ENCODE measurements around the gene SNRNP35. TPM values are rescaled to one million over a fixed set of nuclear protein-coding genes. Genes with fewer than 3 reads are reported as not detected.
A peak's percentile ranks its signal among the peaks of the same experiment; 100 is the strongest.
"Not testable (repeated sequence)": the region's sequence is repeated elsewhere in the genome, so short reads cannot be mapped to it uniquely, and the experiment has no call there.

Gene SNRNP35, protein sequence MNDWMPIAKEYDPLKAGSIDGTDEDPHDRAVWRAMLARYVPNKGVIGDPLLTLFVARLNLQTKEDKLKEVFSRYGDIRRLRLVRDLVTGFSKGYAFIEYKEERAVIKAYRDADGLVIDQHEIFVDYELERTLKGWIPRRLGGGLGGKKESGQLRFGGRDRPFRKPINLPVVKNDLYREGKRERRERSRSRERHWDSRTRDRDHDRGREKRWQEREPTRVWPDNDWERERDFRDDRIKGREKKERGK
- total RNA-seq (2014; rRNA removed; shearing (Covaris generic); ENCODE audit: low replicate concordance): 8.2 and 19.4 TPM in 2 replicates

DNA sequence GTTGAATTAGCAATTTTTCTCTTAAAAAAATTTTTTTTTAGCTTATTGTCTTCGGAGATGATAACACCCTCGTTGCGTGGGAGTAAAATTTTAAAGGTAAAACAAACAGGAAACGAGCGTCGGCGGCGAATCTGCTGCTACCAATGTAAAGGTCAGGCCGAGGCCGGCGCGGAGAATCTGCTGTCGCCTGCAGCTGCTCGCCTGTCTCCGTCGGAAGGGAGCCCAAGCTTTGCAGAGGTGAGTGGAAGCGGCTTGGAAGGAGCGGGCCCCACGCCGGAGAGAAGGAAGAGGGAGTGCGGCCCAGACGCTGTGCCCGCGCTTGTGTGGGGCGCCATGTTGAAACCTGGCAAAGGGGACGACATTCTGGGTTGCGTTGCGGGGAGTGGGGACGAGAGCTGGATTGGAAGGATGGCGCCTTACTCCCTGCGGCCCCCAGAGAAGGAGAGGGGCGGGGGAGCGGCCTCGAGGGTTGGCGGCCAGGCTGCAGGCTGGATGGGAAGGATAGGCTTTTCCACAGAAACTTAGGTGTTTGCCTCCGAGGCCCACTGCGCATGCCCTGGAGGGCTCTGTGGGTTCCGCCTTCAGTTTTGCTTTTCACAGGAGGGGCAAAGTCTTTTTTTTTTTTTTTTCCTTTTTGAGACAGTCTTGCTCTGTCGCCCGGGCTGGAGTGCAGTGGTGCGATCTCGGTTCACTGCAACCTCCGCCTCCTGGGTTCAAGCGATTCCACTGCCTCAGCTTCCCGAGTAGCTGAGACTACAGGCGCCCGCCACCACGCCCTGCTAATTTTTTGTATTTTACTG, at the start of gene SNRNP35:
TSS of gene SNRNP35 (plus strand) at position 160 of the 800 bp plus-strand sequence. CDS start 7,402 bp downstream, outside the sequence.
- in situ Hi-C loops (cut with HindIII; ENCODE audit: low pct_unique_long_range_greater_than_20kb, low sequenced_read_pairs): no loop called here
- DNase-seq (ENCODE audit: low read depth): peak; percentile 88

DNA sequence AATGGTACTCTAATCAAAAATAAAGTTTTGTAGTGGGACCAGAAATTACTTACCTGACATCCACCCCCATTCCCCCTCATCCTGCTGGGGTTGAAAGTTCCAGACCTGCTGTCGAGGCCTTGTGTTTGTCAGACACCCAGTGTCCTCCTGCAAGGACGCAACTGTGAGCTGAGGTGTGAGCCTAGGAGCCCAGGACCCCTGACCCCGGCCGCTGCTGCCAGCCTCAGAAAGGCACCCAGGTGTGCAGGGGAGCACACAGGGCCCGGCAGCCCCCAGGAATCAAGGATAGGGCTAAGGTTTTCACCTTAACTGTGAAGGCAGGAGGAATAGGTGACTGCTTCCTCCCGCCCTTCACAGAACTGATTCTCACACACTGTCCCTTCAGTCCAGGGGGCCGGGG, 49.3 kb upstream of the SNRNP35 start:
- DNase-seq (ENCODE audit: low read depth); in situ Hi-C loops (cut with HindIII; ENCODE audit: low pct_unique_long_range_greater_than_20kb, low sequenced_read_pairs): not testable (repeated sequence)

DNA sequence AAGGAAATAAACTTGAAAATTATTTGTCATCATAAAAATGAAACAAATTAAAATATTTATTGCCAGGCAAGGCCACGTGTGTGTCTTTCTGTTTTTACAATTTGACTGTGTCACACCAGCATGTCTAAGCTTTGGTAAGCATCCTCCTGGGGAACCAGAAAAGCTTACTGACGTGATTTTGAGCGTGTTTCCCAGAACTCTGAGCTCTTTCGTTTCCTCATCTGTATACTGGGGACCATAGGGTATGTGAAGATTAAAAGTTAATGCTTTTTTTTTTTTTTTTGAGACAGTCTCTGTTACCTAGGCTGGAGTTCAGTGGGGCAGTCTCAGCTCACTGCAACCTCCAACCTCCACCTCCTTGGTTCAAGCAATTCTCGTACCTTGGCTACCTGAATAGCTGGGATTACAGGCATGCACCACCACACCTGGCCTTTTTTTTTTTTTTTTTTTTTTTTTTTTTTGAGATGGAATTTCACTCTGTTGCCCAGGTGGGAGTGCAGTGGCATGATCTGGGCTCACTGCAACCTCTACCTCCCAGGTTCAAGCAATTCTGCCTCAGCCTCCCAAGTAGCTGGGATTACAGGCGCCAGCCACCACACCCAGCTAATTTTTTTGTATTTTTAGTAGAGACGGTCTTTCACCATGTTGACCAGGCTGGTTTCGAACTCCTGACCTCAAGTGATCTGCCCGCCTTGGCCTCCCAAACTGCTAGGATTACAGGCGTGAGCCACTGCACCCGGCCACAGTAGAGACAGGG, 48.5 kb upstream of the SNRNP35 start:
- DNase-seq (ENCODE audit: low read depth); in situ Hi-C loops (cut with HindIII; ENCODE audit: low pct_unique_long_range_greater_than_20kb, low sequenced_read_pairs): not testable (repeated sequence)

DNA sequence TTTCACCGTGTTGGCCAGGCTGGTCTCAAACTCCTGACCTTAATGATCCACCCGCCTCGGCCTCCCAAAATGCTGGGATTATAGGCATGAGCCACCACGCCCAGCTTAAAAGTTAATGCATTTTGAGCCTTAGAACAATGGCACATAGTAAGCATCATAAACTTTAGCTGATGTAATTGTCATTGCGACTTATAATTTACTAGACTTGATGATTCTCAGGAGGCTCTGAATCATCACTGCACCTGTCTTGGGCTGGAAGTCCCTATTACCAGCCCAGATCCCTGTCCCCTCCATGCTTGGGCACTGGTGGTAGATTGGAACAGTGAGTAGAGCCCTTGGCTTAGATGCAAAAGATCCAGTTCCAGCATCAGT, 47.9 kb upstream of the SNRNP35 start:
- peak; percentile 23 for DNase-seq (ENCODE audit: low read depth)
- in situ Hi-C loops (cut with HindIII; ENCODE audit: low pct_unique_long_range_greater_than_20kb, low sequenced_read_pairs): no loop called here

DNA sequence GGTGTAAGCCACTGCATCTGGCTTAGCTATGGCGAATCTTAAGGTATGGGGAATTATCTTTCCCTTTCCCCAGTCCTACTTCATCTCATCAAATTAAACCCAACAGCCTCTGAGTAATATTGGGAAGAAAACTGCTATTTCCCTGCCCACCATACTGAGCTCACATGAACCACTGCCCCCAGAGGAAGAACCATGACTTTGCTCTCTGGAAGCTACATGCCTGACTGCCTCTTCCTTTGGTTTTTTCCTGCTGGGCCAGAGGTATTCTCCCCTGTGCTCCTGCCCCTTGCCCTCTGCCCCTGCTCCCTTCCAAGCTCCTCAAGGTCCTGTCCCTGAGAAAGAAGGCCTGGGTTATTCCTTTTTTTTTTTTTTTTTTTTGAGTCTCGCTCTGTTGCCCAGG, 36.6 kb upstream of the SNRNP35 start:
- no peak for DNase-seq (ENCODE audit: low read depth)
- in situ Hi-C loops (cut with HindIII; ENCODE audit: low pct_unique_long_range_greater_than_20kb, low sequenced_read_pairs): no loop called here

DNA sequence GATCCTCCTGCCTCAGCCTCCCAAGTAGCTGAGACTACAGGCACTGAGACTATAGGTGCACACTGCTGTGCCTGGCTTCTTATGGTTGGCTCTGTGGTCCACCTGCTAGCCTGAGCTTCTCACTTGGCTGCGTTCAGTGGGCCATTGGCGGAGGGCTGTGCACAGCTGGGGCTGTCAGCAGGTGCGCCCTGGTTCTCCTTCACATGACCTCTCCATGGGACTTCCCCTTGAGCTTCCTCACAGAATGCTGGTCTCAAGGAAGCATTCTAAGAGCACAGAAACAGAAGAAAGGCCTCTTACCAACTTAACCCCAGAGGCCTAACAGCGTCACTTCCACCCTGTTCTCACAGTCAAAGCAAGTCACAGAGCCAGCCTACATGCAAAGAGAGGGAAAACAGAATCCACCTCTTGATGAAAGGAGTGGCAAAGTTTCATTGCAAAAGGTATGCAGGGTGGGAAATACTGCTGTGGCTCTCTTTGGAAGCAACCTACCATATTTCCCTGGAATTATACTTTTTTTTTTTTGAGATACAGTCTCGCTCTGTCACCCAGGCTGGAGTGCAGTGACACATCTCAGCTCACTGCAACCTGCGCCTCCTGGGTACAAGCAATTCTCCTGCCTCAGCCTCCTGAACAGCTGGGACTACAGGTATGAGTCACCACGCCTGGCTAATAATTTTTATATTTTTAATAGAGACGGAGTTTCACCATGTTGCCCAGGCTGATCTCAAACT, 30.7 kb upstream of the SNRNP35 start:
- in situ Hi-C loops (cut with HindIII; ENCODE audit: low pct_unique_long_range_greater_than_20kb, low sequenced_read_pairs): no loop called here
- no peak for DNase-seq (ENCODE audit: low read depth)

DNA sequence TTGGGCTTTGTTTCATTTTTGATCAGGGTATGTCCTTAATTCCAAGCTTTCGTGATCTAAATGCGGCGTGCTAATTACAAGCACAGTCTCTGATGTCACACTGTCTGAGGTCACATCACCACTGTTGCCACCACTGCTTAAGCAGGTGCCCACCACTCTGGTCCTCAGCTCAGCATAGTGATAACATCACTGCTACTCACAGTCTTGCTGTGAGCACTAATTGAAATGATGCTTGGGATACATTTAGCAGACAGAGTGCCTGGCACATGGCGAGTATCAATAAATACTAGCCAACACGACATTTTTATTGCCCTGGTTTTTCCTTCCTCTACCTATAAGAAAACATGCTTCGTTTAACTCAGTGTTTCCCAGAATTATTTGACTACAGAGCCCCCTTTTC, 29.3 kb upstream of the SNRNP35 start:
- DNase-seq (ENCODE audit: low read depth): no peak
- in situ Hi-C loops (cut with HindIII; ENCODE audit: low pct_unique_long_range_greater_than_20kb, low sequenced_read_pairs): no loop called here

DNA sequence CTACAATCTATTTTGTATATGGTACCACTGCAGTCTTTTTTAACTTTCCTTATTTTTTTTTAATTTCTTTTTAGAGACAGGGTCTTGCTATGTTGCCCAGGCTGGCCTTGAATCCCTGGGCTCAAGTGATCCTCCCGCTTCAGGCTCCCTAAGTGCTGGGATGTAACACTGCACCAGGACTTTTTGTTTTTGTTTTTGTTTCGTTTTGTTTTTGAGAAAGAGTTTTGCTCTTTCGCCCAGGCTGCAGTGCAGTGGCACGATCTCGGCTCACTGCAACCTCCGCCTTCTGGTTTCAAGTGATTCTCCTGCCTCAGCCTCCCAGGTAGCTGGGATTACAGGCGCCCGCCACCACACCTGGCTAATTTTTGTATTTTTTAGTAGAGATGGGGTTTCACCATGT, 28.8 kb upstream of the SNRNP35 start:
- in situ Hi-C loops (cut with HindIII; ENCODE audit: low pct_unique_long_range_greater_than_20kb, low sequenced_read_pairs); DNase-seq (ENCODE audit: low read depth): not testable (repeated sequence)

DNA sequence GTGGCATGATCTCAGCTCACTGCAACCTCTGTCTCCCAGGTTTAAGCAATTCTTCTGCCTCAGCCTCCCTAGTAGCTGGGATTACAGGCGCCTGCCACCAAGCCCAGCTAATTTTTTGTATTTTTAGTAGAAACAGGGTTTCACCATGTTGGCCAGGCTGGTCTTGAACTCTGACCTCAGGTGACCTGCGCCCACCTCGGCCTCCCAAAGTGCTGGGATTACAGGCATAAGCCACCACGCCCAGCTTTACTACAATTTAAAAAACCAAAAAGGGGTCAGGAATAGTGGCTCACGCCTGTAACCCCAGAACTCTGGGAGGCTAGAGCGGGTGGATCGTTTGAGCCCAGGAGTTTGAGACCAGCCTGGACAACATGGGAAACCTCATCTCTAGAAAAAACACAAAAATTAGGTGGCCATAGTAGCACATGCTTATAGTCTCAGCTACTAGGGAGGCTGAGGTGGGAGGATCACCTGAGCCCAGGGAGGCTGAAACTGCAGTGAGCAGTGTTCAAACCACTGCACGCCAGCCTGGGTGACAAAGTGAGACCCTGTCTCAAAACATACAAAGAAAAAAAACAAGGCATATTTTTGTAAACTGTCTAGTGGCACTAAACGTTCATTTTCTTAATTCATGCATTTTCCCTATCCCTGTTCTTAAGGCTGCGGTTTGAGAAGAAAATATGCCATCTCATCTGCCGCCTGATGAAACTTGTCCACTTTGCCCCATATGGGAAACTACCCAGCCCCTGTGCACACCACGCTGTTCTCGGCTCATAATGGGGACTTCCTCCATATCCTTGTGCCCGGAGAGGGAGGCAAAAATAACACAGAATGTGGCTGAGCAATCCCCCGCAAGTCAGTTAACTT, 25.8 kb upstream of the SNRNP35 start:
- in situ Hi-C loops (cut with HindIII; ENCODE audit: low pct_unique_long_range_greater_than_20kb, low sequenced_read_pairs): not testable (repeated sequence)

DNA sequence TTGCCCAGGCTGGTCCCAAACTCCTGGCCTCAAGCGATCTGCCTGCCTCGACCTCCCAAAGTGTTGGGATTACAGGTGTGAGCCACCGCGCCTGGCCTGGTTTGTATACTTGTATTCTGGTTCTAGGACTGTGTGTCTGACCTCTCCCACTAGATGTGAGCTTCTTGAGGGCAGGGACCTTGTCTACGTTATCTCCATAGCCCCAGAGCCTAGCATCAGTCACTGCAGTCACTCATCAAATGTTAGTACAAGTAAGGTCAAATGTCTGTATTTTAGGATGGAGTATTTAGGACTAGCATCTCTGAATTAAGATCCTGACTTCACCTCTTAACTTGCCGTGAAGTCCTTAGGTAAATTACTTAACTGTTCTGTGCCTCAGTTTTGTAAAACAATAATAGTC, 24.3 kb upstream of the SNRNP35 start:
- in situ Hi-C loops (cut with HindIII; ENCODE audit: low pct_unique_long_range_greater_than_20kb, low sequenced_read_pairs): no loop called here
- DNase-seq (ENCODE audit: low read depth): no peak

More for the DNA sequence above, 25.8 kb upstream of the SNRNP35 start:
- DNase-seq (ENCODE audit: low read depth): peak; percentile 44

DNA sequence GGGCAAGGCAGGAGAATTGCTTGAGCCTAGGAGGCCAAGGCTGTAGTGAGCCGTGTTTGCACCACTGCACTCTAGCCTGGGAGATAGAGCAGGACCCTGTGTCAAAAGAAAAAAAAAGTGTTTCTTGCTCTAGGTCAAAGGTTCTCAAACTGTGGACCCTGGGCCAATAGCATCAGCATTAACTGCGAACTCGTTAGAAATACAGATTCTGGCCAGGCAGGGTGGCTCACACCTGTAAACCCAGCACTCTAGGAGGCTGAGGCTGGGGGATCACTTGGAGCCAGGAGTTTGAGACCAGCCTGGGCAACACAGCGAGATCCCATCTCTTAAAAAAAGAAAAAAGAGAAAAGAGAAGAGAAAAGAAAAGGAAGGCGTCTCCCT, 22.3 kb upstream of the SNRNP35 start:
- in situ Hi-C loops (cut with HindIII; ENCODE audit: low pct_unique_long_range_greater_than_20kb, low sequenced_read_pairs): no loop called here

DNA sequence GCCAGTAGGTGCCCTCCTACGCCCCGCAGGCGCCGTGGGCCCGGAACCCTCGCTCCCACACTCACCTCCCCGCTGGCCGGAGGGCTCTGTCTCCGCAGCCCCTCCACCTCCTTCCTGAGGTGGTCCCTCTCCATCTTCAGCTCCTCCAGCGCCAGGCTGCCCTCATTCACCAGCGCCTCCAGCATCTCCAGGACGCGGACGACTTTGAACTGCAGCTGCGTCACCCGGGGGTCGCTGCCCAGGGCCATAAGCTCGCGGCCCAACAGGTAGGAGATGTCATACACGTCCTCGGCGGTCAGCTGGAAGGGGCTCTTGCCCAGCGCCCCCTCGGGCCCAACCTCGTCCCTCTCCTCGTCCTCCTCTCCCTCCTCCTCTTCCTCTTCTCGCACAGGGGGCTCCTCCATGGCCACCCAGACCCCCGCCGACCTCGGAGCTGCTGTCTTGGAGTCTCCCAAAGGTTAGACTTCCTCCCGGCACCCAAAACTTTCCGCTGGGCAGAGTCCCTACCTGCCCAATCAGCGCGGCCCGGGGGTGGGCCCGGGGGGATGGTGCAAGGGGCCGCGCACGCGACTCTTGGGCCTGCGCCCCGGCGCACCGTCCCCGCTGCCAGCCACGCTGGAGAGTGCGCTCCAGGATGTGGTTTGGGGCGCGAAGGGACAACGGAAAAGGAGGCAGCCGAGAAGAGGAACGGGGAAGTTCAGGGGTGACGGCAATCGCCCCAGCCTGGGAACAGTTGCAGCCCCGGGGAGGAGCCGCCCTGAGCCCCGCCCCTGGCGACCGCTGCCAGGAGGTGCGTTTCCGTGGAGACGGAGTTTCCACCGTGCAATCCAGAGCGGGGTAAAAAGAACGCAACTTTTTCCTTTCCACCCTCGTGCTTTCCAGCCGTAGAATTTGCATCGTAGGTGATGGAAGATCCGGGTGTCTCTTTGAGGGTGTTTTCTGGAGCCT, 21.6 kb upstream of the SNRNP35 start, which contains the start of gene RILPL2:
TSS of gene RILPL2 (minus strand) at position 668 of the 948 bp plus-strand sequence. CDS start at position 404, 264 bp downstream.
- in situ Hi-C loops (cut with HindIII; ENCODE audit: low pct_unique_long_range_greater_than_20kb, low sequenced_read_pairs): no loop called here
- DNase-seq (ENCODE audit: low read depth): peak; percentile 82

More for the DNA sequence above, 22.3 kb upstream of the SNRNP35 start:
- DNase-seq (ENCODE audit: low read depth): no peak

DNA sequence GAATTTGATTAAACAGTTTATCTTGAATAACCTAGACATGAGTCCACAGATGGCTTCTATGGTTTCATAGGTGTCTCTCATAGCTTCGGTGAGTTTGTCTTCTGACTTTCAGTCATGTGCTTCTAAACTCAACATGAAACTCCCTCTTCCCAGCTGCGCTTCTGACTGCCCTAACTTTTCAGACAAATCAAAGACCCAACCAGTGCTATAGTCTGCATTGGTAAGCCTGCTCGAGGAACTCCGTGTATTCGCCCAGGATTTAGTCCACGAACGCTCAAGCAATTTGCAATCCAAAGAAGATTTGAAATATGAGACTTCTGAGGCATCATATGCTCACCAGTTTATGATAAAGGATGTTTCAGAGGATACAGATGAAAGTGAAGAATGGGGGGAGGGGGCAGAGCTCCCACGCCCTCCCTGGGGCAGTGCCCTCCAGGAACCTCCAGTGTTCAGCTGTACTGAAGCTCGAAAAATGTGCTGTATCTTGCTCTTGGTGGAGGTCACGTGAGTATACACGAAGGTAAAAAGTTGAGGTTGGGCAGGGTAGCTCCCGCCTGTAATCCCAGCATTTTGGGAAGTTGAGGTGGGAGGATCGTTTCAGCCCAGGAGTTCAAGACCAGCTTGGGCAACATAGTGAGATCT, 16.3 kb upstream of the SNRNP35 start:
- DNase-seq (ENCODE audit: low read depth): no peak
- in situ Hi-C loops (cut with HindIII; ENCODE audit: low pct_unique_long_range_greater_than_20kb, low sequenced_read_pairs): no loop called here

DNA sequence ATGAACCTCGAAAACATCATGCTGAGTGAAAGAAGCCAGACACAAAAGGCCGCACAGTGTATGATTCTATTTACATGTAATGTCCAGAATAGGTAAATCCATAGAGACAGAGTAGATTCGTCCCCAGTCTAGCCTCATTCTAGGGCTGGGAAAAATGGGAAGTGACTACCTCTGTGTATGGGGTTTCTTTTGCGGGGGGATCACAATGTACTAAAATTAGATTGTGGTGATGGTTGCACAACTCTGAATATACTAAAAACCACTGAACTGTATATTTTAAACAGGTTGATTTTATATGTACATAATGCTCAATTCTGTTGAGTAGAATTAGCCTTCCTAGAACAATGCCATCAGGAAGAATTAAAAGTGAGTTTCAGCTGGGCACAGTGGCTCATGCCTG, 15.2 kb upstream of the SNRNP35 start:
- in situ Hi-C loops (cut with HindIII; ENCODE audit: low pct_unique_long_range_greater_than_20kb, low sequenced_read_pairs): no loop called here
- no peak for DNase-seq (ENCODE audit: low read depth)

DNA sequence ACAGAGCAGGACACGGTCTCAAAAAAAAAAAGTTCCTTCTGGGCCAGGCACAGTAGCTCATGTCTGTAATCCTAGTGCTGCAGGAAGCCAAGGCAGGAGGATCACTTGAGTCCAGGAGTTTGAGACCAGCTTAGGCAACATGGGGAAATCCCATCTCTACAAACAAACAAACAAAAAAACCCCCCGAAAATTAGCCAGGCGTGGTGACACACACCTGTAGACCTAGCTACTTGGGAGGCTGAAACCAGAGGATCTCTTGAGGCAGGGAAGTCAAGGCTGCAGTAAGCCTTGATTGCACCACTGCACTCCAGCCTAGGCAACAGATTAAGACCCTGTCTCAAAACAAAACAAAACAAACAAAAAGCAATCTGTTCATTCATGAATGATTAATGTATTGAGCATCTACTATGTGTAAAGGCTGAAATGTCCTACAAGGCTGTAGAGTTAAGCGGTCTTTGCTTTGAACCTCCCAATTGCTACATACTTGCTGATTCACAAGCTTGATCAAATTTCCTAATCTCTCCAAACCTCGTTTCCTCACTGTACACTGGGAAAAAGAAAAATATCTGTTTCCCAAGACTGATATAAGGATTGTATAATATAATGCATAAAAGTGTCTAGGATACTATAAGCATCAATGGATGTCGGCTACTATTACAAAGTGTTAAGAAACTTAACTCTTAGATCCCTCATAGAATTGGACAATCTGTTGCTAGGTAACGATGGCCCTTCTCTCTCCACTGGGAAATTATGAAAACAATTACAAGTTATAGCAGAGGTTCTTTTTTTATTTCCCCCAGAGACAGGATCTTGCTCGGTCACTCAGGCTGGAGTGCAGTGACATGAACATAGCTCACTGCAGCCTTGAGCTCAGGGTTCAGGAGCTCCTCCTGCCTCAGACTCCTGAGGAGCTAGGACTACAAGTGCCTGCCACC, 13.6 kb upstream of the SNRNP35 start:
- in situ Hi-C loops (cut with HindIII; ENCODE audit: low pct_unique_long_range_greater_than_20kb, low sequenced_read_pairs): no loop called here
- no peak for DNase-seq (ENCODE audit: low read depth)

Measured in Caki2 (cell line).